HG03565 (cell line): Measurements from ENCODE around the gene ACTG2.
A peak's percentile ranks its signal among the peaks of the same experiment; 100 is the strongest.

Experiments used
- ATAC-seq: cut with Tn5 transposase; IDR thresholded peaks from one replicate; pipeline ENCODE4 v1.9.1; 2021; ENCODE audit warnings: mild to moderate bottlenecking, moderate library complexity; ENCODE audit not compliant: unreplicated experiment

Gene ACTG2

DNA sequence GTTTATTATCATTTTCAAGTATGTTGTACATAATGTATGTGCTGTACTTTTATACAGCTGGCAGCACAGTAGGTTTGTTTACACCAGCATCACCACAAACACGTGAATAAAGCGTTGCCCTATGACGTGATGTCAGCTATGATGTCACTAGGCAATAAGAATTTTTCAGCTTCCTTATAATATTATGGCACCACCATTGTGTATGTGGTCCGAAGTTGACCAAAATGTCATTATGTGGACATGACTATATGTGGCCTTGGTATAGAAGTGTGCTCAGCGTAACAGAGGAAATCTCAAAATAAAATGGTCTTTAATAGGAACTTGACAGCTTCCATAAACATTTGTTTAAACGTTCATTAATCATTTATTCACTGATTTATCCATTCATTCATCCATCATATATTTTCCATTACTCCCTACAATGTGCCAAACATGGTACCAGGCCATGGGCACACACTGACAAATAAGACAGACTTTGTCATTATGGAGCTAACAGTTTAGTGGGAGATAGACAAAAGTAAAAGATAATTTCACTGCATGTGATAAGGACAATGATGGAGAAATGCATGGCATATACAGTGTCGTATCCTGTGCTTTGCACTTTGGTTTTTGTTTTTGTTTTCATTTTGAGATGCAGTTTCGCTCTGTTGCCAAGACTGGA lies 18.9 kb downstream of the ACTG2 start:
- ATAC-seq: no peak

DNA sequence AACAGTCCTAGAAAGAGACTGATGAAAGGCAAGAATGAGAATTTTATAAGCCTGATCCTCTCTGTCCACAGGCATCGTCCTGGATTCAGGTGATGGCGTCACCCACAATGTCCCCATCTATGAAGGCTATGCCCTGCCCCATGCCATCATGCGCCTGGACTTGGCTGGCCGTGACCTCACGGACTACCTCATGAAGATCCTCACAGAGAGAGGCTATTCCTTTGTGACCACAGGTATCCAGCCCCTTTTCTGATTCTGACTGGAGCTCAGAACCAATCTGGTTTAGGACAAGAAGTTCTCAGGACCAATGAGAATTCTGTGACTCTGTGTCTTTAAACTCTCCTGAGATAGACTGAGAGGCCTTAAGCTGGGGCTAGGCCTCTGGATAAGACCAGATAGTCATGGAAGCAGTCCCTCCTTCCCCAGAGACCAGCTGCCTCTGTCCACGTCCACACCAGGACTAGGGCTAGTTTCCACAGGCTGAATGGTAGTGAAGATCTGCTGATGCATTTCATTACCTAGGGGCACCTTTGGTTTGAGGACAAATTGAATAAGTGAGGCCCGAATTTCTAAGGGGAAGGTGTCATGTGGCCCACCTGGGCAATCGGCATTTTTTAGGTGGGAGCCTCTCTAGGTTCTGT lies 20.7 kb downstream of the ACTG2 start:
- no peak for ATAC-seq

DNA sequence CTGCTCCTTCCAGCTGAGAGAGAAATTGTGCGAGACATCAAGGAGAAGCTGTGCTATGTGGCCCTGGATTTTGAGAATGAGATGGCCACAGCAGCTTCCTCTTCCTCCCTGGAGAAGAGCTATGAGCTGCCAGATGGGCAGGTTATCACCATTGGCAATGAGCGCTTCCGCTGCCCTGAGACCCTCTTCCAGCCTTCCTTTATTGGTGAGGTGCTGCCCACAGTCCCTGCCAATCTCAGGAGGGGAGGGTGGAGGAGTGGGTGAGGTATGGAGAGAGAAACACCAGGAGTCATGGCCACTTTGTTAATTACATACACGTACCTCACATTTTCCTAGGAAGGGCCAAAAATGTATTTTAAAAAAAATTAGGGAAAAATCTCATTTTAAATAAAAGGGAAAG lies 21.9 kb downstream of the ACTG2 start:
- ATAC-seq: no peak

DNA sequence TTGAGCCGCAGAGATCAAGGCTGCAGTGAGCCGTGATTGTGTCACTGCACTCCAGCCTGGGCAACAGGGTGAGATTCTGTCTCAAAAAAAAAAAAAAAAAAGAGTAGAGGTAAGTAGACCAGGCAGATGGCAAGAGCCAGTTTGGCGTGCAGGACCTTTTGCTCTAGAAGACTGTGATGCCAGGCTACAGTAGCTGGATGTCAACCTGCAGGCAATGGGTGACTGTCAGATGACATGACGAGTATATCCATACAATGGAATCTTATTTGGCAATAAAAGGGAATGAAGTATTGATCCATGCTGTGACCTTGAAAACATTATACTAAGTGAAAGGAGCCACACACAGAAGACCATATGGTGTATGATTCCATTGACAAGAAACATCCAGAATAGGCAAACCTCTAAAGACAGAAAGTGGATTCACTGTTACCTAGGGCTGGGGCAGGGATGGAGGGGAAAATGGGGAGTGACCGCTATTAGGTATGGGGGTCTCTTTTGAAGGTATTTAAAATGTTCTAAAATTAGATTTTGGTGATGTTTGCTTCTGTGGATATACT lies 22.7 kb downstream of the ACTG2 start:
- no peak for ATAC-seq

DNA sequence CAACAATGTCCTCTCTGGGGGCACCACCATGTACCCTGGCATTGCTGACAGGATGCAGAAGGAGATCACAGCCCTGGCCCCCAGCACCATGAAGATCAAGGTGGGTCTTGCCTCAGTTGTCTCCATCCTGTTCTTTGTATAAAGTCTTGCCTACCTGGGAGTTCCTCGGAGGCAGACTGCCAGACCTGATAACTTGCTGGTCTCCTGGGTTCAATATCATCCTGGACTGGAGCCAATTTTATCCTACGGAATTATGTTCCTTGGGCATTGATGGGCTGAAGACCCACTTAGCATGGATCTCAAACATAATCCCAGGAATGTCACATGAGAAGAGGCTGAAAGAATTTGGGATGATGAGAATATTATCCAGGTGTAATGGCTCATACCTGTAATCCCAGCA lies 23.9 kb downstream of the ACTG2 start:
- ATAC-seq: no peak

DNA sequence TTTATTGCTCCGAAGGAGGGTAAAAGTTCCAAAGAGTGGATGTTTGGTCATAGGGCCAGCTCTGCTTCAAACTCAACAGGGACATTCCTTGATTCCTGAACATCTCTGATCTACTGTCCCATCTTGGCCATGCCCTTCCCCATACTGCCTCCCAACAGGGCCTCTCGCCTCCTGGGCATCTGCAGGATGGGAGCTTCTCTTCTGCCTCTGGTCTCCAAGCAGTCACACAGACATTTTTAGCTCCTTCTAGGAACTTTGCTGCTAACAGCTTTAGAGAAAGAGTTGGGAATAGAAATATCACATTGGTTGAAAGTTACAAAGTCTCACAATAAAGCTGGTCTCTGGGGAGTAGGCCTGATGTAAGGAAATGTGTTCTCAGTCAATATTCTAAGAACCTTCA lies 24.5 kb downstream of the ACTG2 start:
- no peak for ATAC-seq

DNA sequence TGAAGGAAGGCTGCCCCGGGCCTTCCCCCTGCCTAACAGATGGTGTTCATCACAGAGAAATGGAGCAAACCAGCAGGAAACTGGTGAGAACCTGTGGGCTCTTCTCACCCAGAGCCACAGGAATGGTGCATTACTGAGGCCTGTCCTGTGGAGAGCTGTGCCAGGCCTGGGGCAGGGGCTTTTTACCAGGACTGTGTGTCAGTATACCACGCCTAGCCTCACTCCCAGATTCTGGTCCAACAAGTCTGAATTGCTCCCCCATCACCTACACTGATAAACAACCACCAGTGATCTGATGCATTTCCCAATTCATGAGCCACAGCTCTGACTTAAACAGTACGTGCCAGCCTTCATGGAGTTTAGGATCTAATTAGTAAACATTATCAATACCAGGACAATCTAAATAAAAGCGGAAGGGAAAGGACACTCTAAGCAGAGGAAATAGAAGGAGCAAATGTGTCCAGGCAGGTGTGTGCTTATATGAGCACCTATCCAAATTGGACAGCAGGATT lies 24.9 kb downstream of the ACTG2 start:
- no peak for ATAC-seq

DNA sequence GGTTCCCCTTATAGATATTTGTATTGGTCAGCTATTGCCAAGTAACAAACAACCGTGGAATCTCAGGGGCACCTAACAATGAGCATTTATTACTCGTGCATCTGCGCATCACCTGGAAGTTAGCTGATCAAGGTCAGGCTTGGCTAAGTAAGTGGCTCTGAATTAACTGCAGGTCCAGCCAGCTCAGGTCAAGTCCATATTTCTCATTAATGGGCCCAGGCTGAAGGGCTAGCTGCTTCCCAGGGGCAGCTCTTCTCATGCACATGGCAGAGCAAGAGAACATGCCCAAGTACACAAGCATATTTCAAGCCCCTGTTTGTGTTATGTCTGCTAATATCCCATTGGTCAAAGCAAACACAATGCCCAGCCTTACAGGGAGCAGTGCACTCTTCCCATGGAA lies 26.0 kb downstream of the ACTG2 start:
- no peak for ATAC-seq

DNA sequence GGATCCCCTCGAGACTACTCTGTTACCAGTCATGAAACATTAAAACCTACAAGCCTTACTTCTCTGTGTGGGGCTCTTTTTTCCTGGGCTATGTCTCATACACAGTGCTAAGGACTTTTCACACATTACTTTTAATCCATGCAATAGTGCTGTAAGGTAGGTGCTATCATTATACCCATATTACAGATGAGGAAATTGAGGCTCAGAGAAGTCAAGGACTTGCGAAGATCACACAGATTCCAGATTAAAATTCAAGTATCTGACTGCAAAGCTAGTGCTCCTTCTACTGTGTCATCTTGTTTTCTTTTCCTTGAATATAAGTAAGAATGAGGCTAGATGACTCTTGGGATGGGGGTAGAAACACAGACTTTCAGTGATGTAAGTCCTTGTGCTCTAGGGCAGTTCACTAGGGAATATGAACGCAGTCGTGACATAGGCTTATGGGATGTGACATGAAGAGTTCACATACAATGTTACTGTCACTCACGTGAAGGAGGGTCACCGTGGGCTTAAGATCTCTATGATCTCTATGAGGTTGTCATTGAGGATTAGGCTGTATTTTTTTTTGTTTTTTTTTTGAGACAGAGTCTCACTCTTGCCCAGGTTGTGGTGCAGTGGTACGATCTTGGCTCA lies 26.9 kb downstream of the ACTG2 start:
- no peak for ATAC-seq

DNA sequence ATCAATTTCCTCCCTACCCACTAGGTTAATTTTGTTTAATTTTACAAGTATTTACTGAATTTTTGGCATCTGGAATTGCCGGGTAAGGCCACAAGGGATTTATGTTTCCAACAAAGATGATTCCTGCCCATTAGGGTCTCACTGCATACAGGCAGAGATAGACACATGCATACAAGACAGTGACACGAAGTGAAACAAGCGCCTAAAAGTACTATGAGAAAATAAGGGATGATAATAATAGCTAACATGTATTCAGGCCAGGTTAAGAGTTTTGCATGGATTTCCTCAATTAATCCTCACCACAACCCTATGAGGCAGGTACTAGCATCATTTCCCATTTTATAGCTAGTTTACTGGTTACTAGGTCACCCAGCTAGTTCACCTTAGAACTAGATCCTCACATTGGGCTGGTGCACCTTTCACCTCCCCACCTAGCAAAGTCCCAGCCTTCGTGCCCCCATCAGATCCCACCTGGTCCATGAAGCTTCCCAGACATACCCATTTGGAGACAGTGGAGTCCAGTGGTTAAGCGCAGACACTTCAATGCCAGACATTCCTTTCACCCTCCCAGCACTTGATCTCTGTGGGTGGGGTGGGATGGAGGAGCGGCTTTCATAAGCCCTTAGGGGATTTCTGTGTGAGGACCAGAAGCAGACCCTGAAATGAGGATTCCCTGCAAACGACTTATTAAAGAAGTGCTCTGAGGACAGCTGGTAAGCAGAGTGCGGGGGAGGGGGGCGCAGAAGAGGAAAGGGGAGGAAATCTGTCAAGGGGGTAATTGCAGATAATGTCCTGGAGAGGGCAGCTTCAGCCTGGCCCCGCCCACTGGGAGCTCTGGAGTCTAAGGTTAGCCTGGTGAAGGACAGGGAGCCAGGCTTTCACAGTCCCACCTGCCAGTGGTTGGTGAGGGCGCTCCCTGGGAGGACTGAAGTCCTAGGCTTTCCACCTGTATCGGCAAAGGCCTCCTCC lies 28.1 kb downstream of the ACTG2 start:
- no peak for ATAC-seq

DNA sequence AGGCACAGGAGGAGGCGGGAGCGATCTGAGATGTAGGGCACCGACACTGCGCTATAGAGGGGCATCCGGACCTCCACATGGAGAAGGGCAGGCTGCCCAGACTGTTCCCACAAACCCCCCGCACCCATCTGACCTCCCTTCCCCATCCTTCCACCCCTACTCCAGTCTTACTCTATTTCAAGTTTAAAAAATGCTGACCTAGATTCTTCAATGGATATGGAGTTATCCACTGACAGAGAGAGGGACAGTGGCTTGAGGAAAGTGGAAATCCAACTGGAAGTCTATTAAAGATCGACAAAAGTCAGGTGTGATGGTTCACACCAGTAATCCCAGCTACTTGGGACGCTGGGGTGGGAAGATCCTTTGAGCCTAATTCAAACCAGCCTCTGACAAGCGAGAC lies 28.8 kb downstream of the ACTG2 start:
- ATAC-seq: no peak

DNA sequence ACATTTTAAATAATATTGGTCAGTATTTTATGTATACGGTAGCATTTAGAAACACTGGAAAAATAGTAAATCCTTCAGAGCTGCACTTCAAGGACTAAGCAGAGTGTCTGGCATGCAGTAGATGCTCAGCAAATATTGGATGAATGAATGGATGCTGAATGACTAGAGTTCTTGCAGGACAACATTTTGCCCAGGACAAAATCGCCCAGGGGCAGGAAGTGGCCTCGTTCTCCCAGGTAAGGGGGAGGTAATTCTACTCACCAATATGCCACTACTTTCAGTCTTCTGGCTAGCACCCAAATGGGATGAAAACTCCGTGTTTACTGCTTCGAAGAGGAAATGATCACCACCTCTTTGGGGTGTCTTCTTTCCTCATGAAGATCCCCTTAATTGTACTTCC lies 29.9 kb downstream of the ACTG2 start:
- no peak for ATAC-seq

DNA sequence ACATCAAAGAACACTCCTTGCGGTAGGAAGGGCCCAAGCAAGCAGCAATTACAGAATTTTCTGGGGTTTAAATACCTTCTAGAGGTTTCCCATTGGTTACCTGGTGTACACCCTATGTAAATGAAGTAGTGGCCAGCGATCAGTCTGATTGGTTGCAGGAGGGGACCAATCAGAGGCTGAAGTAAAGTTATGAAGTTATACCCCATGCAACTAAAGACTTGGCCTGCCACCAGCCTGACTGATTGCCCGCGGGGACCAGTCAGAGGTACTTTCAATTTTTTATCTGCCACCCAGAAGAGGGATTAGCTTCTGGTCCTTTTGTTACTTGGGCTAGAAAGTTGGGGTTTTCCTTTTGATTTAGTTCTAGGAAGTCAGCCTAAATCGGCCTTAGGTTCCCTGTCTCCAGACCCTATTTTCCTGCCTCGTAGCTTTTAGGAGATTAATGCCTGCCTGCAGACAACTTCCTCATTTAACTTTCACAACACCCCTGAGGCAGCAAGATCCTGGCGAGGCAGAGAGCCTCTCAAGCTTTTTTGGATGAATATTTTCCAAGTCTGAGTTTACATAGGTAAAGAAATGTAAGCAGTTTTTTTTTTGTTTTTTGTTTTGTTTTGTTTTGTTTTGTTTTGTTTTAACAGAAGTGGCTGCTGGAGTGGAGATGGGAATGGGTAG lies 32.4 kb downstream of the ACTG2 start:
- no peak for ATAC-seq

DNA sequence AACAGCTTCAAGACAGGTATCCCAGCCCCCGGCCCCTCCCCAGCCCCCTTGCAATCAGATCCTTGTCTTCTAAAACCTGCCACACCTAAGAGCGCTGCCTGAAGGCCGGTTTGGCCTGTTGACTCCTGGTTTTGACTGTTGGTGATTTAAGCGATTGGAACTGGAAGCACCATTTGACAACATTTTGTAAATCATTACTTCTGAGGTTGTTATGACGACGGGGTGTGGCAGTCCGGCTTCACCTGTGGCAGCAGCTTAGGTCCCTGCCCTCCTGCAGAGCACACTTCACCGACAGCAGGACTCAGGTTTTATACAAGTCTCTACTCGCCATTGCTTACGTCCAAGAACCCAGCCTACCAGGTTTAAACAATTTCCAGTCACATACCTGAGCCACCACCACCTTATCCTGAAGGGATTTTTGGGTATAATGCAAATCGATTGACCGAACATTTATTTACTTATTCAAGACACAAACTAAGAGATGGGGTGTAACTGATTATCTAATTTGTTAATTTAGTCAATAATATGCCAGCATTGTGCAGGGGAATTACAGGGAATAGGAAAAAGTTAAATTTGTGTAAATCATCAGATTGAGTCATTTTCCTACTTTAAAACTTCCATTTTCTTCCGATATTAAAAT lies 33.2 kb downstream of the ACTG2 start:
- ATAC-seq: no peak

DNA sequence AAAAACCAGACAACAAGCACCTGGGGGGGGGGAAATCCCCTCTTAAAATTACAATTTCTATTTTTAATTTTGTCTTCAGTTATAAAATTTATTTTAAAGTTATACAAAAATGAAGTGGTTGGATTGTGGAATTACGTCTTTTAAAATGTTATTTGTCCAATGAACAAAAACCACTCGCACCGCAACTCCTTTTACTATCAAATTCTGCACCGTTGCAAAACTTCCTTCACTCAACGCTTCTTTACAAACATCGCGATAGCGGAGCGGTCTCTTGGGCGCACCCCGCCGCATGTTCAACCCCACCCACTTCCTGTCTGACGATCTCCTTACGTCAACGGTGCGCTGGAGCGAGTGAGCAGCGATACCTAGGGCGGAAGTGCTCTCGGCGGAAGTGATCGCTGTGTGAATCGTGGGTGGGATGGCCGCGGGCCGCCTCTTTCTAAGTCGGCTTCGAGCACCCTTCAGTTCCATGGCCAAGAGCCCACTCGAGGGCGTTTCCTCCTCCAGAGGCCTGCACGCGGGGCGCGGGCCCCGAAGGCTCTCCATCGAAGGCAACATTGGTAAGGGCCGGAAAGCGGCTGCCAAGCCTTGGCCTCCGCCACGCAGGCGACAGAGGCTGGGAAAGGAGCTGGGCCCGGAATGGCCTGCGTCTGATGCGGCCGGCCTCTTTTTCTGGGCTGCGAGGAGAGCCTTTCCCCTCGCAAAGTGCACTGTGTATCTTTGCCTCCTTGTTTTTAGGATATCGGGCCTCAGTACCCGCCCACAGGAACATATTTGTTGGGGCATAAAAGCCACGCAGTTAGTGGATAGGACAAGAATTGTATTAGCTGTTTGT lies 33.9 kb downstream of the ACTG2 start, which contains the start of gene DGUOK:
Gene DGUOK, plus strand, starts transcription at position 388 of the 835 bp plus-strand sequence. Its CDS starts 31 bp downstream, at position 419.
- ATAC-seq: peak; percentile 100

DNA sequence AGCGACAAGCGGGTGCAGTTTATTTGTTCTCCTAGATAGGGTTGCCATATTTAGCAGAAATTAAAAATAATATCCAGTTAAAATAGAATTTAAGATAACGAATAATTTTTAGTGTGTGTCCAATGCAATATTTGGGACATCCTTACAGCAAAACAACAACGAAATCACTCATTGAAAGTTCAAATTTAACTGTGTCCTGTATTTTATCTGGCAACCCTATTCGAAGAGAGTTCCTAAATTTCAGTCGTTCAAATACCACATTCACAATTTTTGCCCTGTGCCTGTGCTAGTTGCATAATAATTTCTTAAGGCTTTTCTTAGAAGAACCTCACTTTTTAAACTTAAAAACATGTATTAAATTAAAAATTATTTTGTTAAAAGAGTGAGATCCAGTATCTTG lies 34.5 kb downstream of the ACTG2 start:
- no peak for ATAC-seq

DNA sequence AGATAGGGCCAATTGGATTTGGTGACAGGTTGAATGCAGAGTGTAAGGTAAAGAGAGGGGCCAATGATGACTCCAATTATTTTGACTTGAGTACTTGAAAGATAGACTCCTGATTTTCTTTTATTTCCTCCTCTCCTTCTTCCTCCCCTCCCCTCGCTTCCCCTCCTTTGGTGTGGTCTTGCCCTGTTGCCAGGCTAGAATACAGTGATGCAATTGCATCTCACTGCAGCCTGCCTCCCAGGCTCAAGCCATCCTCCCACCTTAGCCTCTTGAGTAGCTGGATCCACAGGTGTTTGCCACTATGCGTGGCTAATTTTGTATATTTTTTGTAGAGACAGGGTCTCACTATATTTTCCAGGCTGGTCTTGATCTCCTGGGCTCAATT lies 36.1 kb downstream of the ACTG2 start:
- no peak for ATAC-seq

DNA sequence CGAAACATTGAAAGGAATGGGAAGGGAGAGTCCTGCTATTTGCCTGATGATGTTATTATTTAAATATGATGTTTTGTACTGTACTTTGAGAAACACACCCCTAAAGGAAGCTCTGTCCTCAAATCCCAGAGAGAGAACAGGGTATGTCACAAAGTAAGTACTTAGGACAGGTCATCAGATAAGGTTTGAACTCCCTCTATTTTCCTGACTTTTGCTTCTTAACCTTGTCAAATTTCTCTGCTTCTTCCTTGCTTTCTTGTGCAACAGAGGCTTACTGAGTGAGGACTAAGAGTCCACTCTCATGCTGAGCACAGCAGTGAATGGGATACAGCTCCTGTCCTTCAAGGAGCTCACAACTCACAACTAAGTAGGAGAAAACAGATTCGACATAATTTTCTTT lies 37.6 kb downstream of the ACTG2 start:
- no peak for ATAC-seq
